Measurements from ENCODE around the gene HEMGN.
"Not testable (repeated sequence)": the region's sequence is repeated elsewhere in the genome, so short reads cannot be mapped to it uniquely, and the experiment has no call there.

The HEMGN gene

DNA sequence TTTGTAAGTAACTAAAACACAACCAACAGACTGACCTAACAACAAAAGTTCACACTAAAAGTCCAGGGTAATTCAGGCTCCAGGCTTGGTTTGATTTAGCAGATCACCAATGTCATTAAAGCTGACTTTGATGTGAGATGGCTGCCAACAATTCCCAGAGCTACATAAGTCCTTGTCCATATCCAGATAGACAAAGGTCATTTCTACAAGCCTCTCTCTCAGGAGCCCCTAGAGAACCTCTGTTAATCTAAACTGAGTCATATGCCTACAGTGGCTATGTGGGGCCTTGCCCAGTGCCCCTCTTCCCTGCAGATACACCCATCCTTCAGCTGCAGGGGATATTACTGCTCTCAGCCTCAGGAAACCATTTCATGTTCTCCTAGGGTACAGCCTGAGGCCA lies 26.9 kb upstream of the HEMGN start:
- DNase-seq (ENCODE audit: low read depth): no peak
- H3K4me3 ChIP-seq (ENCODE audit: low read length): no peak overlapping the region
- TF ChIP-seq, protein P1, sequence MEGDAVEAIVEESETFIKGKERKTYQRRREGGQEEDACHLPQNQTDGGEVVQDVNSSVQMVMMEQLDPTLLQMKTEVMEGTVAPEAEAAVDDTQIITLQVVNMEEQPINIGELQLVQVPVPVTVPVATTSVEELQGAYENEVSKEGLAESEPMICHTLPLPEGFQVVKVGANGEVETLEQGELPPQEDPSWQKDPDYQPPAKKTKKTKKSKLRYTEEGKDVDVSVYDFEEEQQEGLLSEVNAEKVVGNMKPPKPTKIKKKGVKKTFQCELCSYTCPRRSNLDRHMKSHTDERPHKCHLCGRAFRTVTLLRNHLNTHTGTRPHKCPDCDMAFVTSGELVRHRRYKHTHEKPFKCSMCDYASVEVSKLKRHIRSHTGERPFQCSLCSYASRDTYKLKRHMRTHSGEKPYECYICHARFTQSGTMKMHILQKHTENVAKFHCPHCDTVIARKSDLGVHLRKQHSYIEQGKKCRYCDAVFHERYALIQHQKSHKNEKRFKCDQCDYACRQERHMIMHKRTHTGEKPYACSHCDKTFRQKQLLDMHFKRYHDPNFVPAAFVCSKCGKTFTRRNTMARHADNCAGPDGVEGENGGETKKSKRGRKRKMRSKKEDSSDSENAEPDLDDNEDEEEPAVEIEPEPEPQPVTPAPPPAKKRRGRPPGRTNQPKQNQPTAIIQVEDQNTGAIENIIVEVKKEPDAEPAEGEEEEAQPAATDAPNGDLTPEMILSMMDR (conservative IDR thresholded peaks at IDR 0.05; ENCODE audit: low read length): no peak

DNA sequence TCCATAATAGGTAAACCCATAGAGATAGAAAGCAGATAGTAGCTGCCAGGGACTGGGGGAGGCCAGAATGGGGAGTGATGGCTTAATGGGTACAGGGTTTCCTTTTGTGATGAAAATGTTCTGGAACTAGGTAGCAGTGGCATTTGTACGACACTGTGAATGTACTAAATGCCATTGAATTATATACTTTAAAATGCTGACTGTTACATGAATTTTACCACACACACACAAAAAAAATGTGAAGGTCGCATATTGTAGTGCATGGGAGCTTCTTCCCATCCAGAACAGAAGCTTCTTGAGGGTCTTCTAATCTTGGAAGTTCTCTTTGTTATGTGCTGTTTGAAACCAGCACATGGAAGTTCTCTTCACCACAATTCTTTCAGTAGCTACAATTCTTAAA lies 25.3 kb upstream of the HEMGN start:
- H3K4me3 ChIP-seq (ENCODE audit: low read length): no peak overlapping the region
- TF ChIP-seq, protein P1 (conservative IDR thresholded peaks at IDR 0.05; ENCODE audit: low read length): no peak
- DNase-seq (ENCODE audit: low read depth): no peak

DNA sequence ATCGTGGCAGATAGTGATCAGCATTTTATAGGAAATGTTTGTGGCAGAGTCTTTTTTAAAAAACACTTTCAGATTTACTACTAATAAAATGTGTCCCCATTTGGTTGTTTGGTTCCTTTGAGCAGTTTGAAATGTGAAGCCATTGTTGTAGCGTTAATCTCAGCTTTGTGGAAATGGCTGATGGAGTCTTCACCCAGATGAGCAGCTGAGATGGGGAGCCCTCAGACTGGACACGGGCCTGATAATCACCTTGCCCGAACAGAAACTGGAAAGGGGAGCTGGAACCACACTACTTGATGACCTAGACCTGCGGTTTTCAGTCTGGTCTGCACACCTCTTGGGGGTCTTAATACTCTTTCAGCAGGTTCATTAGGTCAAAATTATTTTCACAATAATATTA lies 24.6 kb upstream of the HEMGN start:
- no peak for DNase-seq (ENCODE audit: low read depth)
- no peak overlapping the region for H3K4me3 ChIP-seq (ENCODE audit: low read length)
- TF ChIP-seq, protein P1 (conservative IDR thresholded peaks at IDR 0.05; ENCODE audit: low read length): no peak

DNA sequence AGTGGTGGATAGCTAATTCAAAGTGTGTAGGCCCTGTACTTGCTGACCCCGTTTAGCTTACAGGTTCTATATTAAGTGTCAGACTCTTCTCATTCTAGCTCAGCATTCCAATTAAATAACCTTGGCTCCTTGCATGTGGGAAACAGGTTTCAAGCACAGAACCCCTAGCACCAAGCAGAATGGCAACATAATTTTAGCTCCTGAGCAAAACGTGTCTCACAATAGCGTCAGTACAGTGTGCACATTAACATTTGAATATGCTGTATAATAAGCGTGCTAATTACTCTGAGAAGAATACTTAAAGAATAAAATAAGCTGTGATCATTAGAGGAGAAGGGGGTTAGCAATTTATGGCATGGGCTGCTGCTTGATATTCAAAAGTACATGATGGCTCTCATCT lies 24.2 kb upstream of the HEMGN start:
- no peak overlapping the region for H3K4me3 ChIP-seq (ENCODE audit: low read length)
- no peak for DNase-seq (ENCODE audit: low read depth)
- TF ChIP-seq, protein P1 (conservative IDR thresholded peaks at IDR 0.05; ENCODE audit: low read length): no peak

DNA sequence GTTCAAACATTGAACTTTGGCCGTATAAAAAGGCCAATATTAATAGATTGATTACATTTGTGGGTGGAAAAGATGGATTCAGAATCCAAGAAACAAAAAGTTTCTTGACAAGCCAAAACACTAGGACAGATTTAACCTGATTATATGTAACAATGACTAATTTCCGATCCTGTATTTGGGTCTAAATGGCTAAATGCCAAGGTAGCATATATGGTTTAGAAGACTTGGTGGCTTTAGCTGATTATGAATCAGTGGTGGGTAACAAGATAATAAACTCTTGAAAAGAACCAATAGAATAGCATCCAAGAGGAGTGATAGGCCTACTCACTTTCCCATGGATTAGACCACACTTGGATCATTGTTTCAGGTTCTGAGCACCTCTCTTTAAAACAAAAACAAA lies 23.4 kb upstream of the HEMGN start:
- TF ChIP-seq, protein P1 (conservative IDR thresholded peaks at IDR 0.05; ENCODE audit: low read length): no peak
- no peak for DNase-seq (ENCODE audit: low read depth)
- H3K4me3 ChIP-seq (ENCODE audit: low read length): no peak overlapping the region

DNA sequence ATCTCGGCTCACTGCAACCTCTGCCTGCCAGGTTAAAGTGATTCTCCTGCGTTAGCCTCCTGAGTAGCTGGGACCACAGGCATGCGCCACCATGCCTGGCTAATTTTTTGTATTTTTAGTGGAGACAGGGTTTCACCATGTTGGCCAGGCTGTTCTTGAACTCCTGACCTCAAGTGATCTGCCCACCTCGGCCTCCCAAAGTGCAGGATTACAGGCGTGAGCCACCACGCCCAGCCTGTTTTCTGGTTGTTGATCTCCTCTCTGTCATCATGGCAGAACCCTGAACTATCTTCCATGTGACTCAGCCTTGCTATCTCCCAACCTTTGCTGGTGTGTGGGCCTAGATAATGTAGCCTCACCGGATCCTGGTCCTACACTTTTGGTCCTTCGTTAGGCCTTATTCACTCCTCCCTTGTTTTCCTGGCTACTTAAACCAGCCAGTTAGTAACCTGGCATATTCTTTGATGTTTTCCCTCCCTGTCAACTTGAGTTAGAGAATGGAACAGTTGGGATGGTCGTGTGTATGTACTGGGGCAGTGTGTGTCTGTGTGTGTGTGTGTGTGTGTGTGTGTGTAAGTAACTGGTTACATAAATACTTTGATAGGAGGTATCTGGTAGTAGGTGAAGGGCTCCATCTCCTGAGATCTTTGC lies 22.8 kb upstream of the HEMGN start:
- not testable (repeated sequence) for H3K4me3 ChIP-seq (ENCODE audit: low read length); DNase-seq (ENCODE audit: low read depth)

DNA sequence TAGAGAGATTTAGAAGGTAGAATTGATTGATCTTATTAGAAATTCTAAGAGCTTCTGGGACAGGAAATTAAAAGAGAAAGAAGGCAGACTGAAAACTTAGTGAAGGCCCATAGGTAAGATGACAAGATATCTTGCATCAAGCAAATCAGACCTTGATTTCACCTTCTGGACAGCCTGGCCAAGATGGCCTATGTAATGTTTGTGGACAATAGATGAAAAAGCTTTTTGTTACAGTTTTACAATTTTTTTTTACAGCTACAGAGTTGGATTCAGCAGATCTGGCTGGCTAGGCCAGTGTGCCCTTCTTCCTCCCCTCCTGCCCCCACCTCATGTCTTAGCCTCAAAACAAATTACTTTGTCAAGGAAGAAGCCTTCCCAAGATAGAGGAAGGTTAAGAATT lies 21.6 kb upstream of the HEMGN start:
- TF ChIP-seq, protein P1 (conservative IDR thresholded peaks at IDR 0.05; ENCODE audit: low read length): no peak
- no peak for DNase-seq (ENCODE audit: low read depth)
- no peak overlapping the region for H3K4me3 ChIP-seq (ENCODE audit: low read length)

Measured in AG10803 (cell line).